ENCODE results near the gene EHMT1. TPM values are rescaled to one million over a fixed set of nuclear protein-coding genes. Genes with fewer than 3 reads are reported as not detected.
"Not testable (repeated sequence)": the region's sequence is repeated elsewhere in the genome, so short reads cannot be mapped to it uniquely, and the experiment has no call there.

Gene EHMT1
- polyA plus RNA-seq, 1 experiment = 23.3 TPM

DNA sequence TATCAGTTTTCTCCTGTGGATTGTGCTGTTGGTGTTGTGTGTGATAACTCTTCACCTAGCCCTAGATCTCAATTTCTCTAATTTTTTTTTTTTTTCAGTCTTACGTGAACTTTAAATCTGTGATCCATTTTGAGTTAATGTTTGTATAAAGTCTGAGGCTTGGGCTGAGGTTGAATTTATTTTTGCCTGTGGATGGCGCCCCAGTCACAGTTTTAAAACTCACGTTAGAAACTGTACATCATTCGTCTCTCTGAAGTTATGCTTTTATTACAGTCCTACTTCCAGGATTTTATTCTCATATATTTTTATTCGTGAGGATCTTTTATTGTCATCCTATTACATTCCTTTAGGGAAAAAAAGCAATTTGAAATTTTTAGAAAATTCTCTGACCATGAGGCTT is 103.1 kb downstream of the EHMT1 start:
- TF ChIP-seq, protein P1, sequence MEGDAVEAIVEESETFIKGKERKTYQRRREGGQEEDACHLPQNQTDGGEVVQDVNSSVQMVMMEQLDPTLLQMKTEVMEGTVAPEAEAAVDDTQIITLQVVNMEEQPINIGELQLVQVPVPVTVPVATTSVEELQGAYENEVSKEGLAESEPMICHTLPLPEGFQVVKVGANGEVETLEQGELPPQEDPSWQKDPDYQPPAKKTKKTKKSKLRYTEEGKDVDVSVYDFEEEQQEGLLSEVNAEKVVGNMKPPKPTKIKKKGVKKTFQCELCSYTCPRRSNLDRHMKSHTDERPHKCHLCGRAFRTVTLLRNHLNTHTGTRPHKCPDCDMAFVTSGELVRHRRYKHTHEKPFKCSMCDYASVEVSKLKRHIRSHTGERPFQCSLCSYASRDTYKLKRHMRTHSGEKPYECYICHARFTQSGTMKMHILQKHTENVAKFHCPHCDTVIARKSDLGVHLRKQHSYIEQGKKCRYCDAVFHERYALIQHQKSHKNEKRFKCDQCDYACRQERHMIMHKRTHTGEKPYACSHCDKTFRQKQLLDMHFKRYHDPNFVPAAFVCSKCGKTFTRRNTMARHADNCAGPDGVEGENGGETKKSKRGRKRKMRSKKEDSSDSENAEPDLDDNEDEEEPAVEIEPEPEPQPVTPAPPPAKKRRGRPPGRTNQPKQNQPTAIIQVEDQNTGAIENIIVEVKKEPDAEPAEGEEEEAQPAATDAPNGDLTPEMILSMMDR (IDR thresholded peaks at IDR 0.05; ENCODE audit: insufficient read depth, low read depth, low read length) = no peak
- ChIA-PET POLR2A (no interaction called here), CTCF (no interaction called here)
- peaks cover 9% of the 10 kb centered on the region for H3K36me3 ChIP-seq (ENCODE audit: control insufficient read depth, insufficient read depth, low read length)
- no peaks in the 10 kb centered on the region for H3K27me3 ChIP-seq (ENCODE audit: control insufficient read depth, insufficient read depth, low read length)
- H3K4me3 ChIP-seq (ENCODE audit: low read depth, low read length) = no peak overlapping the region
- DNase-seq (ENCODE audit: low read depth) = no peak

DNA sequence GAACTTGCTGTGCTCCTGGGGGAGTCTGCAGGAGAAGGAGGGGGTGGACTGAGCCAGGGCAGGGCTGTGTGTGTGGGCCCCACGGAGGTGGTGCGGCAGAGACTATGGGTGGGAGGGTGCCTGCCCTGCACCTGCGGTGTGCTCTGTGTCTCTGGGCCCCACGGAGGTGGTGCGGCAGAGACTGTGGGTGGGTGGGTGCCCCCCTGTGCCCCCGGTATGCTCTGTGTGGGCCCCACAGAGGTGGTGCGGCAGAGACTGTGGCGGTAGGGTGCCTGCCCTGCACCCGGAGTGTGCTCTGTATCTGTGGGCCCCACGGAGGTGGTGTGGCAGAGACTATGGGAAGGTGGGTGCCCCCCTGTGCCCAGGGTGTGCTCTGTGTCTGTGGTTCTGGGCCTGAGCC is 103.7 kb downstream of the EHMT1 start:
- POLR2A ChIA-PET = no interaction called here
- DNase-seq (ENCODE audit: low read depth) = no peak
- no peak overlapping the region for H3K4me3 ChIP-seq (ENCODE audit: low read depth, low read length)
- no peaks in the 10 kb centered on the region for H3K27me3 ChIP-seq (ENCODE audit: control insufficient read depth, insufficient read depth, low read length)
- peaks cover 9% of the 10 kb centered on the region for H3K36me3 ChIP-seq (ENCODE audit: control insufficient read depth, insufficient read depth, low read length)
- CTCF ChIA-PET = no interaction called here
- TF ChIP-seq, protein P1 (IDR thresholded peaks at IDR 0.05; ENCODE audit: insufficient read depth, low read depth, low read length) = no peak

DNA sequence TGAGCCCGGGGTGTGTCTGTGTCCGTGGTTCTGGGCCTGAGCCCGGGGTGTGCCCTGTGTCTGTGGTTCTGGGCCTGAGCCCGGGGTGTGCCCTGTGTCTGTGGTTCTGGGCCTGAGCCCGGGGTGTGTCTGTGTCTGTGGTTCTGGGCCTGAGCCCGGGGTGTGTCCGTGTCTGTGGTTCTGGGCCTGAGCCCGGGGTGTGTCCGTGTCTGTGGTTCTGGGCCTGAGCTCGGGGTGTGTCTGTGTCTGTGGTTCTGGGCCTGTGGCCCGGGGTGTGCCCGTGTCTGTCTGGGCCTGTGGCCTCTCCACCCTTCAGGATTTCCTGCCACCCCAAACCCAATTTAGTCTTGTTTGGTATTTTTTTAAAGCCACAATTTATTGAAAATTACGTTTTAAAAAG is 104.6 kb downstream of the EHMT1 start:
- H3K4me3 ChIP-seq (ENCODE audit: low read depth, low read length); CTCF ChIA-PET; H3K36me3 ChIP-seq (ENCODE audit: control insufficient read depth, insufficient read depth, low read length); POLR2A ChIA-PET; DNase-seq (ENCODE audit: low read depth); H3K27me3 ChIP-seq (ENCODE audit: control insufficient read depth, insufficient read depth, low read length): not testable (repeated sequence)

DNA sequence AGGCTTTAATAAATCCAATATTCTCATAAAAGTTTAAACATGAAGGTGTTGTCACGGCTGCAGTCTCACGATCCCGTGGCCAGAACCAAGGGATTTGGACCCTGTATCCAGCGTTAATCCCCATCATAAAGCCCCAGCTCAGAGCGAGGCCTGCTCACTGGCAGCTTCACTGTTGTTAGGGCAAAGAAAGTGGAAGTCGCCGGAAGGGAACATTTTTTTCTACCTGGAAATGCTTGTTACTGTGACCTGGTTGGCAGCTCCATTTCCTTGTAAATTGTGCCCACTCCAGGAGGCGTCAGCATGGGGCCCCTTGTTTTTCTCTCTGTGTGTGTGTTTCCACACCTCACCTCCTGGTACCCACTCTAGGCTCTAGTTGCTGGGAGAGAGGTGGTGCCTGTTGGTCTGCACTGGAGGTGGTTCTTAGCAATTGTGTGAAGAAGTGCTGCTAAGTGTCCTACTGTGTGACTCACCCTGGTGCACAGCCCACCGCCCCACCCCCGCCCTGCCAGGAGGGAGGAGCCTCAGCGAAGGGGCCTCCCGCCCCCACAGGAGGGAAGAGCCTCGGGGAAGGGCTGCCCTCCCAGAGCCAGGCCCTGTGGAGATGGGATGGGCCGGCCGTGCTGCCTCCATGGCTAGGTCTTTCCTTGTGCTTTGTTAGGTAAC is 105.1 kb downstream of the EHMT1 start:
- H3K4me3 ChIP-seq (ENCODE audit: low read depth, low read length) = no peak overlapping the region
- TF ChIP-seq, protein P1 (IDR thresholded peaks at IDR 0.05; ENCODE audit: insufficient read depth, low read depth, low read length) = no peak
- no peaks in the 10 kb centered on the region for H3K27me3 ChIP-seq (ENCODE audit: control insufficient read depth, insufficient read depth, low read length)
- CTCF ChIA-PET = no interaction called here
- DNase-seq (ENCODE audit: low read depth) = no peak
- H3K36me3 ChIP-seq (ENCODE audit: control insufficient read depth, insufficient read depth, low read length) = peaks cover 13% of the 10 kb centered on the region
- POLR2A ChIA-PET = no interaction called here

DNA sequence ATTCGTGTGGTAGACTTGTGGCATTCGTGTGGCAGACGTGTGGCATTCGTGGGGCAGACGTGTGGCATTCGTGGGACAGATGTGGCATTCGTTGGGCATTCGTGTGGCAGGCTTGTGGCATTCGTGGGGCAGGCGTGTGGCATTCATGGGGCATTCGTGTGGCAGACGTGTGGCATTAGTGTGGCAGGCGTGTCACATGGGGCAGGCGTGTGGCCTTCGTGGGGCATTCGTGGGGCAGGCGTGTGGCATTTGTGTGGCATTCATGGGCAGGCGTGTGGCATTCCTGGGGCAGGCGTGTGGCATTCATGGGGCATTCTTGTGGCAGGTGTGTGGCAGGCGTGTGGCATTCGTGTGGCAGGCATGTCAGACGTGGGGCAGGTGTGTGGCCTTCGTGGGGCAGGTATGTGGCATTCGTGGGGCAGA is 106.0 kb downstream of the EHMT1 start:
- Histone ChIP-seq H3K27me3 (ENCODE audit: control insufficient read depth, insufficient read depth, low read length) (no peaks in the 10 kb centered on the region), H3K4me3 (ENCODE audit: low read depth, low read length) (no peak overlapping the region), H3K36me3 (ENCODE audit: control insufficient read depth, insufficient read depth, low read length) (peaks cover 14% of the 10 kb centered on the region)
- TF ChIP-seq, protein P1 (IDR thresholded peaks at IDR 0.05; ENCODE audit: insufficient read depth, low read depth, low read length) = no peak
- ChIA-PET CTCF (no interaction called here), POLR2A (no interaction called here)
- no peak for DNase-seq (ENCODE audit: low read depth)

DNA sequence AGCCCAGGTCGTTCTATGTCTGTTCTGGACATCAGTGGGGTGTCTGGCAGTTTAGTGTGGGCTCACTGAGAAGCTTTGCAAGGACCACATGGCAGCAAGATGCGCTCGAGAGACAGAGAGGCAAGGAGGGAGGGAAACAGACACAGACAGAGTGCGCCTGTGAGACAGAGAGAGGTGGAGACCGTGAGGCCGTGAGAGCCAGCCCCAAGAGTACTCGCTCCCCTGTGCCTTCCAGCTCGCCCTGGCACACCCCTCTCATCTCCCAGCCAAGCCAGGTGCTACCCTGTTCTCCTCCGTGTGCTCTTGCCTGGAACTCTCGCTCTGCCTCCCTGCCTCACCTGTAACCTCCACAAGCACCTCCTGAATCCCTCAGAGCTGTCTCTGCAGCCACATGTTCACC is 106.8 kb downstream of the EHMT1 start:
- ChIA-PET POLR2A (no interaction called here), CTCF (no interaction called here)
- no peaks in the 10 kb centered on the region for H3K27me3 ChIP-seq (ENCODE audit: control insufficient read depth, insufficient read depth, low read length)
- no peak for DNase-seq (ENCODE audit: low read depth)
- no peak overlapping the region for H3K4me3 ChIP-seq (ENCODE audit: low read depth, low read length)
- peaks cover 14% of the 10 kb centered on the region for H3K36me3 ChIP-seq (ENCODE audit: control insufficient read depth, insufficient read depth, low read length)
- TF ChIP-seq, protein P1 (IDR thresholded peaks at IDR 0.05; ENCODE audit: insufficient read depth, low read depth, low read length) = no peak

DNA sequence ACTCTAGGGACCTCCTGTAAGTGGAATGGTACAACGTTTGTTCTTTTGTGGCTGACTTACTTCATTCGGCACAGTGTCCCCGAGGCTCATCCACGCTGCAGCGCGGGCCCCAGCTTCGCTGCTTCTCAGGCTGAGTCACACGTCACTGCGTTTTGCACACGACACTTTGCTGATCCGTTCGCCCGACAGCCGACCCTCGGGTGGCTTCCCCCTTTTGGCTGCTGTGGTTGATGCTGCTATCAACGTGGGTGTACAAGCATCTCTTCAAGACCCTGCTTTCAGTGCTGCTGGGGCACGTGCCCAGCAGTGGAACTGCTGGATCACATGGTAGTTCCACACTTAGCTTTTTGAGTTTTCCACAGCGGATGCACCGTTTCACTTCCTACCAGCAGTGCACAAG is 107.5 kb downstream of the EHMT1 start:
- CTCF ChIA-PET; POLR2A ChIA-PET; DNase-seq (ENCODE audit: low read depth); H3K4me3 ChIP-seq (ENCODE audit: low read depth, low read length); H3K27me3 ChIP-seq (ENCODE audit: control insufficient read depth, insufficient read depth, low read length): not testable (repeated sequence)
- H3K36me3 ChIP-seq (ENCODE audit: control insufficient read depth, insufficient read depth, low read length) = peaks cover 12% of the 10 kb centered on the region
